ENCODE results near the gene MEF2A. TPM values are rescaled to one million over a fixed set of nuclear protein-coding genes. Genes with fewer than 3 reads are reported as not detected.
"Not testable (repeated sequence)": the region's sequence is repeated elsewhere in the genome, so short reads cannot be mapped to it uniquely, and the experiment has no call there.

Gene MEF2A
- total RNA-seq, 1 donor from 2014 or later = 11.1 TPM

DNA sequence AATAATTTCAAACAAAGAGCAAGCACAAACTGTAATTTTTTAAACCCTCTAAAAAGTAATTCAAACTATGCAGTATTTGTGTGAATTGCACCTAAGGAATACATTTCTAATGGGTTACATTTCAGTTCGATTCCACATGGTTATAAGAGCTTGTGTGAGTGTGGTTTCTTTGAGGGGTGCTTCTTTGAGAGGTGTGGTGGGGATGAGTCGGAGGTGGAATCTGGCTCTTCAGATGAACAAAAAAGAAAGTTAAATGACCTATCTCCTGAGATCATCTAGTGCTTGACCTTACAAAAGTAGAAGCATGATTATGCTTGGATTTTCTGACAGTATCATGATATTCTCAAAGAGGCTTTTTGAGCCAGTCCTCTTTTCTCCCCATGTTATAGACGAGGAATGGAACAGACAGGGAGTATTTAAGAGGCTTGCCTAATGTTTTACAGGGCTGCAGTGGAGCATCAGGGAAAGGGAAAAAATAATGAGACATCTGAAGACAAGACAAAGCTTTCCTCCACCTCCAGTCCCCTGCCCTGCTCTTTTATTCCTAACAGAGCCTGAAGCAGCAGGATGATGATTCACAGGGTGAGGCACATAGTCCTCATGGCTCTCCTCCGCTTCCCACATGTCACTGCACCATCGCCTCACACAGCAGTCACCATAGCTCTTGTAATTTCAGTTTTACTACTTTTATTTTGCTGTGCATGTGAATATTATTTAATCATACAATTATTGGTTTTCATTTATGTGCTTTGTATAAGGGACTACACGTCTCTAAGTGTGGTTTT lies 85.4 kb downstream of the MEF2A start:
- peak; percentile 85 for DNase-seq (ENCODE audit: low read depth)

DNA sequence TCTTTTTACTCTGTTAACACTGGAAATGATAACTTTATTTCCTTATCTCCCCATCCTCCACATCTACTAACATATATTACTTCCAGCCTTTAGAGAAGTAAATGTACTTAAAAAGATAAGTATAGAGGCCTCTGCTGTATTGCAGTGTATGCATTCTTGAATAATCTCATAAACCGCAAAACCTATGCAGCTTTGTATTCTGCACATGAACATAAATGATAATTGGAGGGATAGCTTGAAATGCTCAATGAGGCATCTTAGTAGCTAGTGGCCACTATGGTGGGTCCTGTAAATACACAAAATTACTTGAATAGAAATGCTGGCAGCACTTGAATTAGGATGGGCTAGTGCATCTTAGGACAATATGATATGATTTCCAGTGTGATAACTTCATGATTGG lies 90.4 kb downstream of the MEF2A start:
- Histone ChIP-seq H3K36me3 (ENCODE audit: control insufficient read depth, insufficient read depth, low read length) (no peaks in the 10 kb centered on the region), H3K27me3 (ENCODE audit: control insufficient read depth, insufficient read depth, low read length) (no peaks in the 10 kb centered on the region), H3K4me3 (ENCODE audit: low read depth, low read length) (no peak overlapping the region)
- DNase-seq (ENCODE audit: low read depth) (no peak), FAIRE-seq (no peak)
- TF ChIP-seq, protein P1, sequence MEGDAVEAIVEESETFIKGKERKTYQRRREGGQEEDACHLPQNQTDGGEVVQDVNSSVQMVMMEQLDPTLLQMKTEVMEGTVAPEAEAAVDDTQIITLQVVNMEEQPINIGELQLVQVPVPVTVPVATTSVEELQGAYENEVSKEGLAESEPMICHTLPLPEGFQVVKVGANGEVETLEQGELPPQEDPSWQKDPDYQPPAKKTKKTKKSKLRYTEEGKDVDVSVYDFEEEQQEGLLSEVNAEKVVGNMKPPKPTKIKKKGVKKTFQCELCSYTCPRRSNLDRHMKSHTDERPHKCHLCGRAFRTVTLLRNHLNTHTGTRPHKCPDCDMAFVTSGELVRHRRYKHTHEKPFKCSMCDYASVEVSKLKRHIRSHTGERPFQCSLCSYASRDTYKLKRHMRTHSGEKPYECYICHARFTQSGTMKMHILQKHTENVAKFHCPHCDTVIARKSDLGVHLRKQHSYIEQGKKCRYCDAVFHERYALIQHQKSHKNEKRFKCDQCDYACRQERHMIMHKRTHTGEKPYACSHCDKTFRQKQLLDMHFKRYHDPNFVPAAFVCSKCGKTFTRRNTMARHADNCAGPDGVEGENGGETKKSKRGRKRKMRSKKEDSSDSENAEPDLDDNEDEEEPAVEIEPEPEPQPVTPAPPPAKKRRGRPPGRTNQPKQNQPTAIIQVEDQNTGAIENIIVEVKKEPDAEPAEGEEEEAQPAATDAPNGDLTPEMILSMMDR (IDR thresholded peaks at IDR 0.05; ENCODE audit: insufficient read depth, low read length, severe bottlenecking) = no peak

More for the DNA sequence above, 85.4 kb downstream of the MEF2A start:
- TF ChIP-seq, protein P1 (IDR thresholded peaks at IDR 0.05; ENCODE audit: insufficient read depth, low read length, severe bottlenecking) = no peak
- no peak for FAIRE-seq
- no peaks in the 10 kb centered on the region for H3K36me3 ChIP-seq (ENCODE audit: control insufficient read depth, insufficient read depth, low read length)
- H3K27me3 ChIP-seq (ENCODE audit: control insufficient read depth, insufficient read depth, low read length) = no peaks in the 10 kb centered on the region
- no peak overlapping the region for H3K4me3 ChIP-seq (ENCODE audit: low read depth, low read length)

DNA sequence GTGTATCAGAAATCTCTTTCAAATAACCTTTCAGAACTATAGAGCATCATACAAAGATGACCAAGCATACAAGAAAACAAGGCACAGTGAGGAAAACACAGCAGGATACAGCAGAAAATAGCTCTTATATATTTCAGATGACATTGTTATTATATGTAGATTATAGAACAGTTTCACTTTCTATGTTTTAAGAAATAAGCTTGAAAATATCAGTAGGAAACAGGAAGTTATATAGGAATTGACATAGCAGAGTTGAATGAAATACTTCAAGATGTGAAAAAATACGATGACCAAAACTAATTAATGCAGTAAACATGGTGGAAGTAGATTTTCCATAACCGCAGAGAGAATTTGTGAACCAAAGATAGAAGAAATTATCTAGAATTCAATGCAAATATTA lies 92.2 kb downstream of the MEF2A start:
- DNase-seq (ENCODE audit: low read depth) (no peak), FAIRE-seq (no peak)
- TF ChIP-seq, protein P1 (IDR thresholded peaks at IDR 0.05; ENCODE audit: insufficient read depth, low read length, severe bottlenecking) = no peak
- no peak overlapping the region for H3K4me3 ChIP-seq (ENCODE audit: low read depth, low read length)
- no peaks in the 10 kb centered on the region for H3K27me3 ChIP-seq (ENCODE audit: control insufficient read depth, insufficient read depth, low read length)
- no peaks in the 10 kb centered on the region for H3K36me3 ChIP-seq (ENCODE audit: control insufficient read depth, insufficient read depth, low read length)

DNA sequence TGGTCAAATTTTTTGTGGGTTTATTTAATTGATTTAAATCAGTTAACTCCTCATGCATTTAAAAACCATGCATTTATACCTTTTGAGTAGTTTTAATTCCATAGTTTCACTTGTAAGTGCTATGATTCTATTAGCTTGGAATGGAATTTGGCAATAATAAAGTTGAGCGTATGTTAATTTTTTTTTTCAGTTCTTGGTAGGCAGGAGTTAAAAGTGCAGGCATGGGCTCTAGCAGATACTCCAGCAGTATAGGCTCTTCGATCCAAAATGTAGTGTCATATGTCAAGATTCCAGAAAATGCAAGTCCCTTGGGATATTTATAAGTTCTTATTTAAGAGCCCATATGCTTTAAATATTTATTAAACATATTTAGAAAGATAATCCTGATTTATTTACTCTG lies 97.1 kb downstream of the MEF2A start:
- no peaks in the 10 kb centered on the region for H3K36me3 ChIP-seq (ENCODE audit: control insufficient read depth, insufficient read depth, low read length)
- TF ChIP-seq, protein P1 (IDR thresholded peaks at IDR 0.05; ENCODE audit: insufficient read depth, low read length, severe bottlenecking) = no peak
- H3K27me3 ChIP-seq (ENCODE audit: control insufficient read depth, insufficient read depth, low read length) = no peaks in the 10 kb centered on the region
- no peak overlapping the region for H3K4me3 ChIP-seq (ENCODE audit: low read depth, low read length)
- DNase-seq (ENCODE audit: low read depth) (no peak), FAIRE-seq (no peak)

DNA sequence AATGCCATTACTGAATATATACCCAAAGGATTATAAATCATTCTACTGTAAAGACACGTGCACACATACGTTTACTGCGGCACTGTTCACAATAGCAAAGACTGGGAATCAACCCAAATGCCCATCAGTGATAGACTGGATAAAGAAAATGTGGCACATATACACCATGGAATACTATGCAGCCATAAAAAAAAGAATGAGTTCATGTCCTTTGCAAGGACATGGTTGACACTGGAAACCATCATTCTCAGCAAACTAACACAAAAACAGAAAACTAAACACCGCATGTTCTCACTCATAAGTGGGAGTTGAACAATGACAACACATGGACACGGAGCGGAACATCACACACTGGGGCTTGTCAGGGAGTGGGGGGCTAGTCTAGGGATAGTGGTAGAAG lies 100.3 kb downstream of the MEF2A start:
- not testable (repeated sequence) for FAIRE-seq; DNase-seq (ENCODE audit: low read depth)

DNA sequence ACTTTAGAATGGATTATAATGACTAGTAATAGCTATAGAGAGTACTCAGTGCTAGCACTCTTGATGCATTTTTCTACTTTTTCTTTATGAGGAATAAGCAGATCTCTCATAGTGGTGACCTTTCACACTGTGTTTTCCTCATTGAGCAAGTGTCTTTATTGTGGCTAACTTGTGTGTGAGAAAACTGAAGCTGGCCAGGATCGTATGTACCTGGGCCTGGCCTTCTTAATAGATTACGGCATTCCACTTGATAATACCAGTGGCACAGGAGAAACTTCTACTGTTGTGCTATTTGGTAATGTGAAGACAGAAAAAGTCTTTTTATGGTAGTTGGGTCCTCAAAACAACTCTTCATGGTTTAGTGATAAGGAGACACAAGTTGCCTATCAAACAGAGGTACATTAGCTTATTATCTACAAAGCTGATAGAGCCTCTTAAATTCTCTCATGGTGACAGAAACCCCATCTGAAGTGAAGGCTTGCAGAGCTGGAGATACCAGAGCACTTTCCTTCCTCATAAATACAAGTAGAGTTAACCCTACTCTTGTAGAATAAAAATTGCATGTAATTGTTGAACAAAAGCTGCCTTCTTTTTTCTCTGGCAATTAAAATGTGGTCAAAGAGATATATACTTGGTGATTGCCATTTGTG lies 102.9 kb downstream of the MEF2A start:
- Histone ChIP-seq H3K36me3 (ENCODE audit: control insufficient read depth, insufficient read depth, low read length) (no peaks in the 10 kb centered on the region), H3K4me3 (ENCODE audit: low read depth, low read length) (no peak overlapping the region), H3K27me3 (ENCODE audit: control insufficient read depth, insufficient read depth, low read length) (no peaks in the 10 kb centered on the region)
- no peak for DNase-seq (ENCODE audit: low read depth)
- TF ChIP-seq, protein P1 (IDR thresholded peaks at IDR 0.05; ENCODE audit: insufficient read depth, low read length, severe bottlenecking) = no peak
- no peak for FAIRE-seq

More for the DNA sequence above, 100.3 kb downstream of the MEF2A start:
- not testable (repeated sequence) for H3K36me3 ChIP-seq (ENCODE audit: control insufficient read depth, insufficient read depth, low read length); H3K27me3 ChIP-seq (ENCODE audit: control insufficient read depth, insufficient read depth, low read length); H3K4me3 ChIP-seq (ENCODE audit: low read depth, low read length)
